GM19395 (cell line): Measurements from ENCODE around the gene SLC35G6.
"Not testable (repeated sequence)": the region's sequence is repeated elsewhere in the genome, so short reads cannot be mapped to it uniquely, and the experiment has no call there.

Experiments used
- ATAC-seq: cut with Tn5 transposase; IDR thresholded peaks from one replicate; pipeline ENCODE4 v1.9.1; 2021; ENCODE audit warnings: mild to moderate bottlenecking, moderate library complexity; ENCODE audit not compliant: unreplicated experiment

Gene SLC35G6

DNA sequence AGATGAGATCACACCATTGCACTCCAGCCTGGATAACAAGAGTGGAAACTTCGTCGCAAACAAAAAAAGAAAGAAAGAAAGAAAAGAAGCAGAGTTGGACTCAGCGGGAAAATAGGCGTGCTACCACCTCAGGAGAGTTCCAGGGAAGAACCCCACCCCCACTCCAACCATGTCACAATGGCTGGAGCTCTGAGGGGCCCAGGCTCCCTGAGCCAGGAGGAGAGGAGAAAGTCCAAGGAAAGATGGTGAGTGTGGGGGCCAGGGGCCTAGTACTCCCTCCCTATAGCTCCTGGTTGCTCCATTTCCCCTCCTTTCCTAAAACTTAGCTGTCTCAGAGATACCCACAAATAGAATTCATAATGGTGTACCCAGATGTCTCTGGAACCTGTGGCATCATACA, at the start of gene SLC35G6:
SLC35G6 (plus strand) TSS at position 172 of the 400 bp plus-strand sequence; CDS start at position 243, 71 bp downstream.
- ATAC-seq = not testable (repeated sequence)

DNA sequence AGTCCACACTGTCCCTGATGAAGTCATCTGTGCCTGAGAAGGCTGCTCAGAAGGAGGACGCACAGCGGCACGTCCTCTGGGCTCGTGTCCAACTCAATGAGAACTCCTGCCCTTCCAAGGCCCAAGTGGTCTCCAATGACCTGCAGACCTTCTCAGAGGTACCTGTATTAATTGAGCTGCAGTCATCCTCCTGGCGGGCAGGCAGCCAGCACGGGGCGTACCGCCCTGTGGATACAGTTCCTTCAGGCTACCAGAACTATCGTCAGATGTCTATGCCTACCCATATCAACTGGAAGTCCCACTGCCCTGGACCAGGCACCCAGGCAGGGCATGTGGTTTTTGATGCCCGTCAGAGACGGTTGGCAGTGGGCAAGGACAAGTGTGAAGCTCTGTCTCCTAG, 49.0 kb upstream of the SLC35G6 start:
- ATAC-seq = no peak

DNA sequence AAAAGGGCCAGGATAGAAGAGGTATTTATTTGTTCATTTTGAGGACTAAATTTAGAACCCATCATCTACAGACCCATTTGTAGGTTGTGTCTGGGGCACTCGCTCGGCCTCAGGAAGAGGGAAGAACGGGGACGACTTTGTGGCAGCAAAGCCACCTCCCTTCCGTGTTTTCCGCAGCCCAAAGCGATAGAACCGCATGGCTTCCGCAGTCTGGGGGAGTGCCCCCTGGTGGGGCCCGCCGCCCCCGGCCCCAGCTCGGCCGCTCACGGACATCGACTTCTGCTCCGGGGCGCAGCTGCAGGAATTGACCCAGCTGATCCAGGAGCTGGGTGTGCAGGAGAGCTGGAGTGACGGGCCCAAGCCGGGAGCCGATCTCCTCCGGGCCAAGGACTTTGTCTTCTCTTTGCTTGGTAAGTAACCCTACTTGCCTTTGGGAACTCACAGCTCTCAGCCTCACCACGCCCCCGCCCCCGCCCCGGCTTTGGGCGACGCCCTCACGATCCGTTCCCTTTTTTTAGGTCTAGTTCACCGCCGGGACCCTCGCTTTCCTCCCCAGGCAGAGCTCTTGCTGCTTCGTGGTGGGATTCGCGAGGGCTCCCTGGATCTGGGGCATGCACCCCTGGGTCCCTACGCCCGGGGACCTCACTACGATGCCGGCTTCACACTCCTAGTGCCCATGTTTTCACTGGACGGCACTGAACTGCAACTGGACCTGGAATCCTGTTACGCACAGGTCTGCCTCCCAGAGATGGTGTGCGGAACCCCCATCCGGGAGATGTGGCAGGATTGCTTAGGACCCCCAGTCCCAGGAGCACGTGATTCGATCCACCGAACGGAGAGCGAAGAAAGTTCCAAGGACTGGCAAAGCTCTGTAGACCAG, 45.3 kb upstream of the SLC35G6 start:
- peak; percentile 14 for ATAC-seq

DNA sequence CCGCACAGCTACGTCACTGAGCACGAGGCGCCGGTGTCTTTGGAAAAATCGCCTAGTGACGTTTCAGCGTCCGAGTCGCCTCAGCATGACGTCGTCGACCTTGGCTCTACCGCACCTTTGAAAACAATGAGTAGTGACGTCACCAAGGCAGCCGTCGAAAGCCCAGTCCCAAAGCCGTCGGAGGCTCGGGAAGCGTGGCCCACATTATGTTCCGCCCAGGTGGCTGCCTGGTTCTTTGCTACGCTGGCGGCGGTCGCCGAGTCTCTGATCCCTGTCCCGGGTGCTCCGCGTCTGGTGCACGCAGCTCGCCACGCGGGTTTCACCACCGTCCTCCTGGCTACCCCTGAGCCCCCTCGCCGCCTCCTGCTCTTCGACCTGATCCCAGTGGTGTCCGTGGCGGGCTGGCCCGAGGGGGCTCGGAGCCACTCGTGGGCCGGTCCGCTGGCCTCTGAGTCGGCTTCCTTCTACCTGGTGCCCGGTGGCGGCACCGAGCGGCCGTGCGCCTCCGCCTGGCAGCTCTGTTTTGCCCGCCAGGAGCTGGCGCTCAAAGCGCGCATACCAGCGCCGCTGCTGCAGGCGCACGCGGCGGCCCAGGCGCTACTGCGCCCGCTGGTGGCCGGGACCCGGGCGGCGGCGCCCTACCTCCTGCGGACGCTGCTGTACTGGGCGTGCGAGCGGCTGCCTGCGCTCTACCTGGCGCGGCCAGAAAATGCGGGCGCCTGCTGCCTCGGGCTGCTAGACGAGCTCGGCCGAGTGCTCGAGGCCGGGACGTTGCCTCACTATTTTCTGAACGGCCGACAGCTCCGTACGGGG, 44.5 kb upstream of the SLC35G6 start:
- ATAC-seq = no peak

DNA sequence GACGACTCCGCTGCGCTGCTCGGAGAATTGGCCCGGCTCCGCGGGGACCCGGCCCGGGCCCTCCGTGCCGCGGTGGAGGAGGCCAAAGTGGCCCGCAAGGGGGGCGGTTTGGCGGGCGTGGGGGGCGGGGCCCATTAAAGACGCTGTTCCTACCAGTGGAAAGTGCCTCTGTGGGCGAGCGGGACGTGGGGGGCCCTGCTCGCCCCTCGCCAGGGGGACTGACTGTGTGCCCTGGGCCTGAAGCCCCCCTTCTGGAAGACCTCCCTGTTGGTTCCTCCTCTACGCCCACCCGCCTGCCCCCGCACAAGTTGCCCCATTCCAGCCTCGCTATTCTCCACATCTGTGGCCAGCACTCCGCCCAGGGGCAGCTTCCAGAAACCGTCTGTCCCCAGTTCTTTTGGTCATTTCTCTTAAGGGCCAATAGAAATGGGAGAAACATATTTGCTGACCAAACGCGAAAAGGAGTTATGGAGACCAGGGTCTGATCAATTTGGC, 43.8 kb upstream of the SLC35G6 start:
- ATAC-seq = no peak

DNA sequence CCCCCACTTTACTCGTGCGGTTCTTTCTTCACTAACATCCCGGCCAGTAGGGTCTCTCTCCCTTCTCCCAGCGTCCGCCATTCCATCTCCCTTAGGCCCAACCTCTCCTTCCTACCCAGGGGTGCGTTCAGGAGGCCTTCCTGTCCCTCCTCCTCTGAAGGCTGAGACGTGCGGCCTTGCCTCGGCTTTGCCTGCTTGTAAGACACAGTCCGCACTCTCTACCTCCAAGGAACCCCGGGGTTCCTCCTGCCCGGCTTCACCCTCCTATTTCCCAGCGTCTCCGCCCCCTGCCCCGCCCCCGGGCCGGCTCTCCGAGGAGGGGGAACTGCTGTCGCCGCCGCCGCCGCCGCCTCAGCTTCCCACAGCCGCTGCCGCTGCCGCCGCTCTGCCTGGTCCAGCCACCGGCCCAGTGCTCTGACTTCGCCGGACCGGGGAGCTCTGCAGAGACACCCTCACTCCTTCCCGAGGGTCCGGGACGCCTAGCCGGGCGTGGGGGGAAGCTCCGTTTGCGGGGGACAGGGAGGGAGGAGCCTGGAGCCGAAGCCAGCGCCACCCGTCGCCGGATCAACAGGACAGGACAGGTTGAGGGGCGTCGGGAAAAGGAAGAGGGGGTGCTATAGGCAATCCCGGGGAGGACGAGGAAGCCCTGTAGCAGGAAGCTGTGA, 43.2 kb upstream of the SLC35G6 start:
- no peak for ATAC-seq

DNA sequence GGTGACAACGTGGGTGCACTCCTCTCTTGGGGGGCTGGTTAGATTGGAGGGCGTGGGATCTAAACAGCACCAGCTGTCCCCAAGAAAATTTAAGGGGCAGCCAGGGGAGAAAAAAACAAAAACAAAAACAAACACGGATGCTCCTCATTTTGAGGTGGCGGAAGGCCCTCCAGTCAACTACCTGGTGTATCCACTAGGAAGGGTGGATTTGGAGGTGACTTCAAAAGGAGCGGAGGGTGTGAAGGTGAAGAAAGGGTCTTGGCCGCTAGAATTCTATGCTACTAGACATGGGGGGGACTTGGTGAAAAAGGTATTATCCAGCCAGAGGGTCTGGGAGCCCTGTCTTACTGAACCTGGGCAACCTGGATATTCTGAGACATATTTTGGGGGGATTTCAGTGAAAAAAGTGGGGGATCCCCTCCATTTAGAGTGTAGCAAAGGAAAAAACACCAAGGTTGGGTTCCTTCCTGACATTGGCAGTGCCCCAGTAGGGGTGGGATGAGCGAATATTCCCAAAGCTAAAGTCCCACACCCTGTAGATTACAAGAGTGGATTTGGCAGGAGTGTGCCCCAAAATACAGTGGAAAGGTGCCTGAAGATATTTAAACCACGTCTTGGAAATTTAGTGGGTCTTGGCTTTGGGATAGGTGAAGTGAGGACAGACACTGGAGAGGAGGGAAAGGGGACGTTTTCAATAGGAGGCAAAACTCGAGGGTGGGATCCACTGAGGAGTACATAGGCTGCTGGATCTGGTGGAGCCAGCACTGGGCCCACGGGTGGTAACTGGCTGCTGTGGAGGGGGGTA, 42.4 kb upstream of the SLC35G6 start:
- no peak for ATAC-seq

DNA sequence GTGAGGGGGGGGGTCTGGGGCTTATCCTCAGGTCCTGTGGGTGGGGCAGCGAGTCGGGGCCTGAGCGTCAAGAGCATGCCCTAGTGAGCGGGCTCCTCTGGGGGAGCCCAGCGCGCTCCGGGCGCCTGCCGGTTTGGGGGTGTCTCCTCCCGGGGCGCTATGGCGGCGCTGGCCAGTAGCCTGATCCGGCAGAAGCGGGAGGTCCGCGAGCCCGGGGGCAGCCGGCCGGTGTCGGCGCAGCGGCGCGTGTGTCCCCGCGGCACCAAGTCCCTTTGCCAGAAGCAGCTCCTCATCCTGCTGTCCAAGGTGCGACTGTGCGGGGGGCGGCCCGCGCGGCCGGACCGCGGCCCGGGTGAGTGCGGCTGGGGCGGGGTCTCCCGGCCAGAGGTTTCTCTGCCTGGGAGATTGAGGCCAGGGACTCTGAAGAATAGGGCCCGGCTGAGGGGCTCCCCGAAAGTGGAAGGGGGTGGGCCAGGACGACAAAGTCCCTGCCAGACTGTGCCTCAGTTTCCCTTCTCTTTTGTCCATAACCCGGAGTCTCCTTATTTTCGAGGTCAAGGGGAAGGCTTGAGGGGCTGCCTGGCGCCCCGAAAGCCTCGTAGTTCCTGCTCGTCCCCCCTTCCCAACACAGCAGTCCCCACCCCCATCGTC, 41.7 kb upstream of the SLC35G6 start, which contains the start of gene FGF11:
FGF11 (plus strand) TSS at position 51 of the 651 bp plus-strand sequence; CDS start at position 160, 109 bp downstream.
- ATAC-seq = no peak

DNA sequence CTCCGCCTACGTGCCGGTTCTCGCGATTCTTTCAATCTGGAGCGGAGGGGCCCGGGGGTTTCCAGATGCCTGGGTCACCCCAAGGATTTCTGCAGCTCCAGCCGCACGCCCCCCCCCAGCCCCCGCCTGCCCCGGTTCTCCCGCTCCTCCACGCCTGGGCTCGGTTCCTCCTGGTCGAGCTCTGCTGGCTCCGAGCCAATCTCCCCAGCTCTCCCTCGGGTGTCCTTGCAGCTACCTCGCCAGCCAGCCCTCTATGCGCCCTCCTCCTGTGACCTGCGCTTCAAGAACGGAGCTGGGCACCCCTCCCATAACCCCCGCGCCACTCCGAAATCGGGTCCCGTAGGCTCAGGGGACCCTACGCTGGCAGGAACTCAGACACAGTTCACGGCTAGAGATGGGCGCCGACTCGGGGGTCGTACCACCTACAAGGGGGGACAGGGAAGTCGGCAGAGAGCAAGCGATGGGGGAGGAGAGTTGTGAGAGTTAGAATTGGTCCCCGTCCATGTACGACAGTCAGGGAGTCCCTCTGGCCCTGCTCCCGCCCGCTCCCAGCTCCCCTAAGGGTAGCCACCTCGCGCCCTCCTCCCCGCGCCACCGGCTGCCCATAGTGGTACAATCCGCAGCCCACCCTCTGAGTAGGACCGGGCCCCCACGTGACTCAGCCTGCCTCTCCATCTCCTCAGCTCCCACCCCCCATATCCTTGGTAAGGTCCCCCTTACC, 41.0 kb upstream of the SLC35G6 start:
- no peak for ATAC-seq

DNA sequence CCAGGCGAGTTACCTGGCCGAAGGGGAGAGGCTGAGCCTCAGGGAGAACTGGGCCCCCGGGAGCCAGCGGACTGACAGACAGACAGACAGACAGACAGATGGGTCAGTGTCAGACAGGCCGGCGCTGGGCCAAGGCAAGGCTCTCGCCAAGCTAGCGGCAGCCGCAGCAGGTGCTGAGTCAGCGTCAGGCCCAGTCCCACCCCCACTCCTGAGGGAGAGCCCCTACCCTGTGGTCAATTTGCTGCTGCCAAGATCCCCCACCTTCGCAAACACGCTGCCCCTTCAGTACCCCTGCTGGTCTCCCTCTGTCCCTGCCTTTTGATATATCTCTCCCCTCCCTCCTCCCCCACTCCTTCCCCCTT, 40.4 kb upstream of the SLC35G6 start:
- ATAC-seq = no peak

DNA sequence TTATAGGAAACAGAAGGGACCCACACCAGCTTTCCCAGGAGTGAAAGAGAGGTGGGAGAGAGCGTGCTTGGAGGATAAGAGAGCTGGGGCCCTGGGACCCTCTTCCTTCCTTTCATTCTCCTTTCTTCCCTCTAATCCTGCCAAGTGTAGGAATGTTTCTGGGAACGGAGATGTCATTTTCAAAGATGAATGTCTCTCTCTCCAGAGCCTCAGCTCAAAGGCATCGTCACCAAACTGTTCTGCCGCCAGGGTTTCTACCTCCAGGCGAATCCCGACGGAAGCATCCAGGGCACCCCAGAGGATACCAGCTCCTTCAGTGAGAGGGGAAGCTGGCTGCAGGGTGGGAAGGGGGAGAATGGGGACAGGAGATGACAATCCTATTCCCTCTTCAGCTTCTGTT, 40.0 kb upstream of the SLC35G6 start:
- no peak for ATAC-seq

DNA sequence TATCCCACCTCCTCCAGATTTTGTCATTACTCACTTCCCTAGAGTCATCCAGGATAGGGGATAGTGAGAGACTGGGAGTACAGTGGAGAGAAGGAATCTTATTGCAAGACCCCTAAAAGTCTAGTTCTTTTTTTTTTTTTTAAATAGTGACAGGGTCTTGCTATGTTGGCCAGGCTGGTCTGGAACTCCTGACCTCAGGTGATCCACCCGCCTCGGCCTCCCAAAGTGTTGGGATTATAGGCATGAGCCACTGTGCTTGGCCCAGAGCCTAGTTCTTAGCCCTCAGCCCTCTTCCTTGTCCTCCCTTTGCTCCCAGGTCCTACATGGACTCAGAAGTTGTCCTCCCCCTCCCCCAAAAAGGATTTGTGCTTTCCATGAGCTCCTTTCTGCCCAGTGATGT, 39.1 kb upstream of the SLC35G6 start:
- ATAC-seq = no peak

DNA sequence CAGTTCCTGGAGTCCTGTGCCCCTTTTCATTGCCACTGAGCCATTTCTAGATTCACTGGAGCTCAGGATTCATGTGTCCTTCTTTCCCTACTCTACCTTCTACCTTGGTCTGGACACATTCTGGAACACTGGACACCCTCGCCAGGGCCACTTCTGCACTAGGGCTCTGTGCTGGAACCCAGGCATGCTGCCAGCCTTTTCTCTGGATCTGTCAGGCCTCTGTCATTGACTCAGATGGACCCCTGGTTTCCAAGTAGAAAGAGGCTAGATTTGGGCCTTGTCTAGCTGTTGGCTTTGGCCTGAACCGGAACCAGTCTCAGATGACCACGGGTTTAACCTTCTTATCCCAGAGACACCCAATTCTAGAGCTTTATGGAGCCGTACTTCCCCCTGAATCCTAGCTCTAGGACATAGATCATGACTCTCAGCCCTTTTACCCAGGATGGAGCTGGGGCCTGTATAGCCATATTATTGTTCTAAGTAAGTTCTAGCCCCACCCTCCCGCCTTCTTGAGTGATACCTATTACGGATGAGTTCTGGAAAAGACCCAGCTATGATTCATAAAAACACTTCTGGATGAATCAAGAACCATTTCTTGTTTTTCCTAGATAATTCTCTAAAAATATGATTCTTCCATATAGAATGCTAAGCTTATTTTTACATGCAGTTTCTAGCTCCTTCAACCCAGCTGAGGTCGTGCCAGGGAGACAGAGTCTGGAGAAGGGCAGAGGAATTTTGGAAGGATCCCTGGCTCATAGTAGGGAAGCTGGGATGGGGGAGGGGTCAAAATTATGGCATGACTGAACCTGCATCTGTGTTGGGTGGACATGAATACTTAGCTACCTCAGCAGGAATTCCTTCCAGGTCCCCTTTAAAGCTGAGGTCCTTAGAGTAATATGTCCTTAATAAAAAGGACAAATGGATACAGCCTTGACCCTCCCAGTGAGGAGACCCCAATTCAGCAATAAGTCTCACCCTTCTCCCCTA, 37.5 kb upstream of the SLC35G6 start:
- no peak for ATAC-seq

DNA sequence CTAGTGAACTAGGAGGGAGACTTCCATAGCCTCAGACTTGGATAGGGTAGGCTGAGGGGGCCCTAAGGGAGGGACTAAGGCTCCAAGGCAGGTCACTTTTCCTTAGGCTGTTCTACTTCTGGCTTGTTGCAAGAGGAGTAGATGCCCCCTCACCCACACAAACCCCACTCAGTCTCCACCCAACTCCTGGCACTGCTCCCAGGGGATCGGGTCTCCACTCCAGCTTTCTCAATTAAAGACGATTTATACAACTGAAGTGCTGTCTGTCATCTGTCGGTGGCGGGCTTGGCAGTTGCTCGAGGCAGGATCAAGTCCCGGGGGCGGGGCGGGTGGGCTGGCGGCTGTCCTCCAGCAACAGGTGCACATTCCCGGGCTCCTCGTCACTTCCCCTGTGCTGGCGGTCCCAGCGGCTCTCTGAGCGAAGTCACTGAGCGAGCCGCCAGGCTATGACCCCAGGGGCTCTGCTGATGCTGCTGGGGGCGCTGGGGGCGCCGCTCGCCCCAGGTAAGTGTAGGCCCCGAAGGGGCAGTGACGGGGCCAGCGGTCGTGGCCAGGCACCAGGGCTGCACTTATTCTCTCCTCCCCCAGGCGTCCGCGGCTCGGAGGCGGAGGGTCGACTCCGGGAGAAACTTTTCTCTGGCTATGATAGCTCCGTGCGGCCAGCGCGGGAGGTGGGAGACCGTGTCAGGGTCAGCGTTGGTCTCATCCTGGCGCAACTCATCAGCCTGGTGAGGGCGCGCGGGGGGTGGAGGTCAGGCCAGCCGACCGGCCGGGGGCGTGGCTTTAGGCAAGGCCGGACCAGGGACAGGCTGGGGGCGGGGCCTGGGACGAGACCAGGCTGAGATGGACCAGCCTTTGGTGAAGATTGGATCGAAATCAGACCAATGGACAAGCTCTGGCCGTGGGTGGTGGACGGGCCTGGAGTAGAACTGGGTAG, 36.3 kb upstream of the SLC35G6 start, which contains the start of gene CHRNB1:
CHRNB1 (plus strand) TSS at position 380 of the 937 bp plus-strand sequence; CDS start at position 447, 67 bp downstream.
- no peak for ATAC-seq

DNA sequence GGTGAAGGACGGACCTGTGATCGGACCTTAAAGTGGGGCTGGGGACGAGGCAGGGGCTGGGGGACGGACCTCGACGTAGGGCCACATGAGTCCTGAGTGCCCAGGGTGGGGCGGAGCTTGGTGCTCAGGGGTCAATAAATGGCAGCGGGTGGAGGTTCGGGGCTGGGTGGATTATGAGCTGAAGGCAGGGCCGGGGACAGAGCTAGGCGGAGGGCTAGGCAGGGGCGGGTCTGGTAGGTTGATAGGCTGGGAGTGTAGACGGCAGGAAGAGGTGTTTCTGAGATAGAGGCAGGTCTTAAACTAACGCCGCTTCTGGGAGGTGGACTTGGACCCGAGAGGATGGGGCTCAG, 35.7 kb upstream of the SLC35G6 start:
- ATAC-seq = no peak

DNA sequence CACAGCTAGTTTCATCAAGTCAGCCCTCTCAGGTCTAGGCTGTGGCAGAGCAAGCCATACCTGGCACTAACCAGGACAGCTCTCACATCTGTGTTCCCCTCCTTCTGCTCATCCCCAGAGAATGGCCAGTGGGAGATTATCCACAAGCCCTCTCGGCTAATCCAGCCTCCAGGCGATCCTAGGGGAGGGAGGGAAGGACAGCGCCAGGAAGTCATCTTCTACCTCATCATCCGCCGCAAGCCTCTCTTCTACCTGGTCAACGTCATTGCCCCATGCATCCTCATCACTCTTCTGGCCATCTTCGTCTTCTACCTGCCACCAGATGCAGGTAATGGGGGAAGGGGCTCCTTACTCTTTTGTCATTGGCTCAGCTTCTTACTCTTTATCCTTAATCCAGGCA, 32.8 kb upstream of the SLC35G6 start:
- ATAC-seq = no peak
